A549 (cell line): ENCODE measurements around the gene GPATCH8. TPM values are rescaled to one million over a fixed set of nuclear protein-coding genes. Genes with fewer than 3 reads are reported as not detected.

Experiments
- ATAC-seq, 2 experiments: fragments of 200-7000 bp in 1 of 2; fragments of >200 bp in 1 of 2; cut with Nextera tagmentation in 1 of 2; cut with Tn5 transposase in 1 of 2; 3 replicates each; pipeline versions ENCODE4 v1.8.0 to v1.9.1; 2018 to 2020; ENCODE audit warnings: mild to moderate bottlenecking in 1 of 2, moderate library complexity in 1 of 2
- CTCF ChIA-PET: fragments of 300-600 bp; sonication (Branson Sonifier 250); formaldehyde crosslinking; extraction: SDS; loops from one replicate; lab custom pipeline; 2021; ENCODE audit warnings: antibody characterized with exemption, inconsistent platforms; lab: Yijun Ruan, JAX
- POLR2A ChIA-PET: fragments of 350-600 bp; formaldehyde crosslinking; extraction: SDS; loops from one replicate; lab custom pipeline; 2021; ENCODE audit warnings: antibody characterized with exemption, inconsistent platforms; lab: Yijun Ruan, JAX
- DNase-seq, 2 experiments: peaks; one replicate each; pipeline versions ENCODE4 v3.0.0 to v3.0.0-alpha.2; 2011 to 2016; ENCODE audit warnings: low read depth in 1 of 2, low spot score in 1 of 2
- FAIRE-seq: peaks from 2 replicates; lab custom pipeline; 2011; peaks lifted over from hg19 to GRCh38; lab: Jason Lieb, UNC
- H3K27ac ChIP-seq, 2 experiments: fragments of >200 bp; sonication (Bioruptor Twin); formaldehyde crosslinking; 3 replicates each; pipeline ENCODE4 v1.5.1; 2016 to 2017
- H3K4me1 ChIP-seq: fragments of >200 bp; sonication (Bioruptor Twin); formaldehyde crosslinking; 3 replicates; pipeline ENCODE4 v1.6.1; 2016
- H3K4me2 ChIP-seq: fragments of >200 bp; sonication (Bioruptor Twin); formaldehyde crosslinking; 3 replicates; pipeline ENCODE4 v1.6.1; 2016
- H3K4me3 ChIP-seq: fragments of >200 bp; sonication (Bioruptor Twin); formaldehyde crosslinking; 3 replicates; pipeline ENCODE4 v1.5.1; 2016
- H3K9me3 ChIP-seq: fragments of >200 bp; sonication (Bioruptor Twin); formaldehyde crosslinking; 3 replicates; pipeline ENCODE4 v1.6.1; 2016
- CHD2 ChIP-seq: fragments of 150-350 bp; IDR thresholded peaks from 2 replicates; pipeline ENCODE4 v1.6.1; 2014; ENCODE audit warnings: low read length; ENCODE audit not compliant: partially characterized antibody
- CHD4 ChIP-seq: fragments of 200-600 bp; sonication (generic); IDR thresholded peaks from 2 replicates; pipeline ENCODE4 v1.6.1; 2016; ENCODE audit warnings: antibody characterized with exemption, mild to moderate bottlenecking, borderline replicate concordance
- CTCF ChIP-seq: fragments of >200 bp; sonication (Bioruptor Twin); formaldehyde crosslinking; IDR thresholded peaks from 3 replicates; pipeline ENCODE4 v1.5.1; 2016
- EHF ChIP-seq: fragments of 250-450 bp; sonication (Bioruptor Pico); IDR thresholded peaks from 2 replicates; pipeline ENCODE4 v1.5.0; 2020; ENCODE audit warnings: mild to moderate bottlenecking
- EHMT2 ChIP-seq: fragments of 200-600 bp; sonication (generic); IDR thresholded peaks from 2 replicates; pipeline ENCODE4 v1.6.1; 2016; ENCODE audit warnings: antibody characterized with exemption, low read depth, mild to moderate bottlenecking, moderate library complexity
- EP300 ChIP-seq, 2 experiments: fragments of >200 bp; sonication (Bioruptor Twin); formaldehyde crosslinking; IDR thresholded peaks; 2 replicates in 1 of 2; 3 replicates in 1 of 2; pipeline ENCODE4 v1.6.1; 2016 to 2017
- FOSB ChIP-seq: fragments of 250-450 bp; sonication (Bioruptor Pico); IDR thresholded peaks from 2 replicates; pipeline ENCODE4 v1.5.0; 2020; ENCODE audit warnings: mild to moderate bottlenecking, moderate library complexity
- GATA3 ChIP-seq: IDR thresholded peaks from 2 replicates; pipeline ENCODE4 v1.6.1; 2012; ENCODE audit warnings: borderline replicate concordance
- HDAC2 ChIP-seq: fragments of 200-600 bp; sonication (generic); IDR thresholded peaks from 2 replicates; pipeline ENCODE4 v1.6.1; 2016
- HOXB13 ChIP-seq: fragments of 250-450 bp; sonication (Bioruptor Pico); IDR thresholded peaks from 2 replicates; pipeline ENCODE4 v1.5.0; 2020; ENCODE audit warnings: low read depth, mild to moderate bottlenecking, moderate library complexity
- KDM1A ChIP-seq: fragments of 200-600 bp; sonication (generic); IDR thresholded peaks from 2 replicates; pipeline ENCODE4 v1.6.1; 2016; ENCODE audit warnings: low read depth, mild to moderate bottlenecking
- KDM5A ChIP-seq: fragments of 200-600 bp; sonication (generic); IDR thresholded peaks from 2 replicates; pipeline ENCODE4 v1.6.1; 2016; ENCODE audit warnings: antibody characterized with exemption, mild to moderate bottlenecking
- MAZ ChIP-seq: fragments of 150-350 bp; IDR thresholded peaks from 2 replicates; pipeline ENCODE4 v1.6.1; 2014; ENCODE audit warnings: antibody characterized with exemption, low read depth, low read length, borderline replicate concordance
- MYC ChIP-seq: IDR thresholded peaks from 2 replicates; pipeline ENCODE4 v1.6.1; 2012; ENCODE audit warnings: mild to moderate bottlenecking, inconsistent platforms, low read length, improper control_type of control experiment, borderline replicate concordance
- NFE2L2 ChIP-seq: fragments of 150-350 bp; conservative IDR thresholded peaks from 2 replicates; pipeline ENCODE4 v1.6.1; 2014; ENCODE audit warnings: low read length
- POLR2A ChIP-seq: IDR thresholded peaks from 2 replicates; pipeline ENCODE4 v1.6.1; 2012; ENCODE audit warnings: mild to moderate bottlenecking, low read length
- POLR2AphosphoS2 ChIP-seq: conservative IDR thresholded peaks from 2 replicates; pipeline ENCODE4 v1.6.1; 2012; ENCODE audit warnings: low read length, improper control_type of control experiment, inconsistent platforms
- RAD21 ChIP-seq, 2 experiments: fragments of >200 bp in 1 of 2; sonication (Bioruptor Twin) in 1 of 2; formaldehyde crosslinking in 1 of 2; IDR thresholded peaks in 1 of 2; conservative IDR thresholded peaks in 1 of 2; 2 replicates in 1 of 2; 3 replicates in 1 of 2; pipeline ENCODE4 v1.6.1; 2012 to 2018; ENCODE audit warnings: inconsistent platforms in 1 of 2
- RFX5 ChIP-seq: fragments of 450-650 bp; IDR thresholded peaks from 2 replicates; pipeline ENCODE4 v1.7.1; 2014; ENCODE audit warnings: antibody characterized with exemption, mild to moderate bottlenecking, moderate library complexity
- SMC3 ChIP-seq: fragments of >200 bp; sonication (Bioruptor Twin); formaldehyde crosslinking; IDR thresholded peaks from 3 replicates; pipeline ENCODE4 v1.6.1; 2018; ENCODE audit warnings: inconsistent platforms
- TP53 ChIP-seq: fragments of 250-450 bp; sonication (Bioruptor Pico); IDR thresholded peaks from 2 replicates; pipeline ENCODE4 v1.5.0; 2021; ENCODE audit warnings: mild to moderate bottlenecking, moderate library complexity
- USF2 ChIP-seq: fragments of 450-650 bp; IDR thresholded peaks from 2 replicates; pipeline ENCODE4 v1.6.1; 2014; ENCODE audit warnings: antibody characterized with exemption
- WGBS: methylation state at CpG from one replicate; pipeline ENCODE4 v1.1.6; 2017; ENCODE audit errors: missing lambda C conversion rate; 5-methylcytosine and 5-hydroxymethylcytosine counted together
- polyA plus RNA-seq, 4 experiments: library from polyadenylated mRNA; depleted of rRNA in 3 of 4; stranded (reverse); fragments of >200 nt; fragmentation: RNase III in 1 of 4; extraction: RNeasy Plus Mini Kit Qiagen cat#74134 plus additional on column Dnase treatment in 1 of 4; gene quantifications; 2 replicates in 3 of 4; 3 replicates in 1 of 4; pipeline ENCODE4 v1.2.3, GENCODE V29; 2011 to 2017

The GPATCH8 gene
- polyA plus RNA-seq, 2 of the 4 experiments (the other 2 are of a cell fraction), result 21.7 to 27.3 TPM

GRCh38 chr17:44351961-44352827 lies 151.0 kb downstream of the GPATCH8 start:
- H3K4me1 ChIP-seq, result no peaks in the 10 kb centered on the region
- TF ChIP-seq KDM5A (no peak), NFE2L2 (no peak), TP53 (no peak), EHF (no peak), POLR2AphosphoS2 (no peak), EP300 (IDR thresholded peaks at IDR 0.05) (no peak), EHMT2 (no peak), FOSB (CRISPR knock-in tag) (no peak), MYC (no peak), KDM1A (no peak)
- H3K9me3 ChIP-seq, result no peaks in the 10 kb centered on the region
- FAIRE-seq (no peak), DNase-seq (no peak), ATAC-seq (no peak)
- H3K4me2 ChIP-seq, result no peak overlapping the region
- POLR2A ChIA-PET, result interaction anchor here (0.5 to 0.6 kb wide), 2 partner anchors 25 to 153 kb away, joined by 3 to 7 read pairs; no protein-coding TSS in a partner anchor
- CTCF ChIA-PET, result interaction anchor here (0.6 to 17.9 kb wide), 22 partner anchors 10 to 483 kb away, joined by 3 to 327 read pairs (median 4); partner anchors contain the start of gene FAM171A2
- H3K27ac ChIP-seq, result no peak overlapping the region
- WGBS, result 86% methylated on average over 36 of the region's 36 CpGs
- no peak overlapping the region for H3K4me3 ChIP-seq

- ATAC-seq, result peak in 1 of 2 experiments; percentile 1; a peak in 1 of 6 replicates
- H3K4me1 ChIP-seq, result no peaks in the 10 kb centered on the region
- H3K4me2 ChIP-seq, result no peak overlapping the region
- TF ChIP-seq USF2 (no peak), CHD2 (no peak), CHD4 (no peak), SMC3 (no peak), HOXB13 (no peak), RFX5 (no peak), RAD21 (conservative IDR thresholded peaks at IDR 0.05 in 1 of 2, IDR thresholded peaks at IDR 0.05 in 1 of 2) (no peak), MAZ (no peak), GATA3 (no peak), POLR2A (no peak), HDAC2 (no peak), CTCF (no peak)
- TF ChIP-seq, all 56 proteins: peak for 0
- CTCF ChIA-PET, result interaction anchor here (0.6 to 17.9 kb wide), 30 partner anchors 10 to 286 kb away, joined by 3 to 327 read pairs (median 4); partner anchors contain the start of genes FAM171A2 and SLC25A39
- DNase-seq (no peak), FAIRE-seq (no peak)
- POLR2A ChIA-PET, result interaction anchor here (0.5 to 1.6 kb wide), 3 partner anchors 24 to 153 kb away, joined by 3 to 7 read pairs (median 3); no protein-coding TSS in a partner anchor
- Histone ChIP-seq H3K4me3 (no peak overlapping the region), H3K27ac (no peak overlapping the region), H3K9me3 (no peaks in the 10 kb centered on the region)
- WGBS, result 90% methylated on average over 7 of the region's 8 CpGs
These were observed 151.7 kb downstream of the GPATCH8 start for GRCh38 chr17:44351464-44351863.
